ENCODE results near the gene SLC35A3. TPM values are rescaled to one million over a fixed set of nuclear protein-coding genes. Genes with fewer than 3 reads are reported as not detected.
"Not testable (repeated sequence)": the region's sequence is repeated elsewhere in the genome, so short reads cannot be mapped to it uniquely, and the experiment has no call there.

SLC35A3 gene
- total and polyA plus RNA-seq, 2 donors (not counting 1 experiment from before 2014, with no cell fraction given), result 13.2 to 20.8 TPM

DNA sequence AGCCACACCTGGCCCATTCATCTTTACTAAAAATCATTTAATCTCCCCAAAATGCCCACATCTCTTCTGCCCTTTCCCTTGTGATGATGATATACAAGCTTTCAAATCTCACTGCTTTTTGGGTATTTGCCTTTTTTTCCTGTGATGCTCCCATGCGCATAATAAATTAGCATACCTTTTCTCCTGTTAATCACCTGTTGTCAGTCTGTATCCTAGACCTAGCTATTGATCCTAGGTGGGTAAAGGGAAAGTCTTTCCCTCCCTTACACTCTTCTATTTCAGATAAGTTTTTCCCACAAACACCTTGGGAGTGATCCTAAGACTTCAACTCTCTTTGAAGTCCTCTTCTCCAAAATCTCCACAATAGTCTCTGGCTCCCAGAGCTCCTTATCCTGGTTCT, 12.0 kb upstream of the SLC35A3 start:
- no peaks in the 10 kb centered on the region for H3K79me2 ChIP-seq (ENCODE audit: control insufficient read depth, insufficient read depth, low read length)
- no peak overlapping the region for H3K9ac ChIP-seq (ENCODE audit: insufficient read depth, low read length)
- H3K4me2 ChIP-seq (ENCODE audit: extremely low read depth, insufficient read depth, low read length), result no peak overlapping the region
- no peak overlapping the region for H3K4me3 ChIP-seq (replicated peaks in 1 of 4; ENCODE audit: control extremely low read depth in 1 of 4, insufficient read depth in 1 of 4, low read depth in 3 of 4, low read length in 4 of 4)
- H4K20me1 ChIP-seq (ENCODE audit: control insufficient read depth, extremely low read depth, insufficient read depth, low read length), result no peaks in the 10 kb centered on the region
- TF ChIP-seq, protein P1, sequence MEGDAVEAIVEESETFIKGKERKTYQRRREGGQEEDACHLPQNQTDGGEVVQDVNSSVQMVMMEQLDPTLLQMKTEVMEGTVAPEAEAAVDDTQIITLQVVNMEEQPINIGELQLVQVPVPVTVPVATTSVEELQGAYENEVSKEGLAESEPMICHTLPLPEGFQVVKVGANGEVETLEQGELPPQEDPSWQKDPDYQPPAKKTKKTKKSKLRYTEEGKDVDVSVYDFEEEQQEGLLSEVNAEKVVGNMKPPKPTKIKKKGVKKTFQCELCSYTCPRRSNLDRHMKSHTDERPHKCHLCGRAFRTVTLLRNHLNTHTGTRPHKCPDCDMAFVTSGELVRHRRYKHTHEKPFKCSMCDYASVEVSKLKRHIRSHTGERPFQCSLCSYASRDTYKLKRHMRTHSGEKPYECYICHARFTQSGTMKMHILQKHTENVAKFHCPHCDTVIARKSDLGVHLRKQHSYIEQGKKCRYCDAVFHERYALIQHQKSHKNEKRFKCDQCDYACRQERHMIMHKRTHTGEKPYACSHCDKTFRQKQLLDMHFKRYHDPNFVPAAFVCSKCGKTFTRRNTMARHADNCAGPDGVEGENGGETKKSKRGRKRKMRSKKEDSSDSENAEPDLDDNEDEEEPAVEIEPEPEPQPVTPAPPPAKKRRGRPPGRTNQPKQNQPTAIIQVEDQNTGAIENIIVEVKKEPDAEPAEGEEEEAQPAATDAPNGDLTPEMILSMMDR (conservative IDR thresholded peaks at IDR 0.05 in 1 of 2, IDR thresholded peaks at IDR 0.05 in 1 of 2; ENCODE audit: low read depth in 1 of 2, low read length in 2 of 2), result no peak
- no peak for TF ChIP-seq EZH2 (IDR thresholded peaks at IDR 0.05; ENCODE audit: low read length, missing control alignments)
- no peak overlapping the region for H3K27ac ChIP-seq (ENCODE audit: insufficient read depth, low read length)
- no peak for DNase-seq (ENCODE audit: low read depth in 2 of 2)
- no peaks in the 10 kb centered on the region for H3K4me1 ChIP-seq (ENCODE audit: control insufficient read depth, extremely low read depth, insufficient read depth, low read length)
- no peaks in the 10 kb centered on the region for H3K27me3 ChIP-seq (ENCODE audit: control insufficient read depth, insufficient read depth, low read length)
- H3K9me3 ChIP-seq (ENCODE audit: control insufficient read depth, insufficient read depth, low read depth, low read length), result no peaks in the 10 kb centered on the region
- H3K36me3 ChIP-seq (ENCODE audit: control insufficient read depth, insufficient read depth, low read length), result no peaks in the 10 kb centered on the region
- no peak overlapping the region for H2AFZ ChIP-seq (ENCODE audit: low read length)

DNA sequence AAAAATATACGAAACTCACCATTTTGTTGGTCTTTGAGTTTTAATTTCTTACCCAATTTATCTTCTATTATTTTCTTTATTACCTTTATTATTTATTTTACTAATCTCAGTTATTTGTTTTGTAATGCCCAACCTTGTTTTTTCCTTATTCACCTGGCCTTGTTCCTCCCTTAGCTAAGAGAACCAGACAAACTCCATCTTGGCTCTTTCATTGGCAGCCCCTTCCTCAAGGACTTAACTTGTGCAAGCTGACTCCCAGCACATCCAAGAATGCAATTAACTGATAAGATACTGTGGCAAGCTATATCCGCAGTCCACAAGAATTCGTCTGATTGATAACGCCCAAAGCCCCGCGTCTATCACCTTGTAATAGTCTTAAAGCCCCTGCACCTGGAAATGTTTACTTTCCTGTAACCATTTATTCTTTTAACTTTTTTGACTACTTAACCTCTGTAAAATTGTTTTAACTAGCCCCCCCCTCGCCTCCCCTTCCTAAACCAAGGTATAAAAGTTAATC, 10.5 kb upstream of the SLC35A3 start:
- not testable (repeated sequence) for H3K9me3 ChIP-seq (ENCODE audit: control insufficient read depth, insufficient read depth, low read depth, low read length); DNase-seq (ENCODE audit: low read depth in 2 of 2); H3K4me2 ChIP-seq (ENCODE audit: extremely low read depth, insufficient read depth, low read length); H3K9ac ChIP-seq (ENCODE audit: insufficient read depth, low read length); H3K4me3 ChIP-seq (replicated peaks in 1 of 4; ENCODE audit: control extremely low read depth in 1 of 4, insufficient read depth in 1 of 4, low read depth in 3 of 4, low read length in 4 of 4); H3K27ac ChIP-seq (ENCODE audit: insufficient read depth, low read length); H4K20me1 ChIP-seq (ENCODE audit: control insufficient read depth, extremely low read depth, insufficient read depth, low read length); H2AFZ ChIP-seq (ENCODE audit: low read length); H3K79me2 ChIP-seq (ENCODE audit: control insufficient read depth, insufficient read depth, low read length); H3K36me3 ChIP-seq (ENCODE audit: control insufficient read depth, insufficient read depth, low read length); H3K27me3 ChIP-seq (ENCODE audit: control insufficient read depth, insufficient read depth, low read length); H3K4me1 ChIP-seq (ENCODE audit: control insufficient read depth, extremely low read depth, insufficient read depth, low read length)

DNA sequence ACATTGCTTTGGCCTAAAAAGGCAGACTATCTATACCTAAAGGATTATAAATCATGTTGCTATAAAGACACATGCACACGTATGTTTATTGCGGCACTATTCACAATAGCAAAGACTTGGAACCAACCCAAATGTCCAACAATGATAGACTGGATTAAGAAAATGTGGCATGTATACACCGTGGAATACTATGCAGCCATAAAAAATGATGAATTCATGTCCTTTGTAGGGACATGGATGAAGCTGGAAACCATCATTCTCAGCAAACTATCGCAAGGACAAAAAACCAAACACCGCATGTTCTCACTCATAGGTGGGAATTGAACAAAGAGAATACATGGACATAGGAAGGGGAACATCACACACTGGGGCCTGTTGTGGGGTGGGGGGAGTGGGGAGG, 9.5 kb upstream of the SLC35A3 start:
- not testable (repeated sequence) for H4K20me1 ChIP-seq (ENCODE audit: control insufficient read depth, extremely low read depth, insufficient read depth, low read length); H2AFZ ChIP-seq (ENCODE audit: low read length); H3K4me1 ChIP-seq (ENCODE audit: control insufficient read depth, extremely low read depth, insufficient read depth, low read length); H3K4me2 ChIP-seq (ENCODE audit: extremely low read depth, insufficient read depth, low read length); H3K27ac ChIP-seq (ENCODE audit: insufficient read depth, low read length); H3K79me2 ChIP-seq (ENCODE audit: control insufficient read depth, insufficient read depth, low read length); DNase-seq (ENCODE audit: low read depth in 2 of 2); H3K4me3 ChIP-seq (replicated peaks in 1 of 4; ENCODE audit: control extremely low read depth in 1 of 4, insufficient read depth in 1 of 4, low read depth in 3 of 4, low read length in 4 of 4); H3K9ac ChIP-seq (ENCODE audit: insufficient read depth, low read length); H3K9me3 ChIP-seq (ENCODE audit: control insufficient read depth, insufficient read depth, low read depth, low read length); H3K27me3 ChIP-seq (ENCODE audit: control insufficient read depth, insufficient read depth, low read length); H3K36me3 ChIP-seq (ENCODE audit: control insufficient read depth, insufficient read depth, low read length)

DNA sequence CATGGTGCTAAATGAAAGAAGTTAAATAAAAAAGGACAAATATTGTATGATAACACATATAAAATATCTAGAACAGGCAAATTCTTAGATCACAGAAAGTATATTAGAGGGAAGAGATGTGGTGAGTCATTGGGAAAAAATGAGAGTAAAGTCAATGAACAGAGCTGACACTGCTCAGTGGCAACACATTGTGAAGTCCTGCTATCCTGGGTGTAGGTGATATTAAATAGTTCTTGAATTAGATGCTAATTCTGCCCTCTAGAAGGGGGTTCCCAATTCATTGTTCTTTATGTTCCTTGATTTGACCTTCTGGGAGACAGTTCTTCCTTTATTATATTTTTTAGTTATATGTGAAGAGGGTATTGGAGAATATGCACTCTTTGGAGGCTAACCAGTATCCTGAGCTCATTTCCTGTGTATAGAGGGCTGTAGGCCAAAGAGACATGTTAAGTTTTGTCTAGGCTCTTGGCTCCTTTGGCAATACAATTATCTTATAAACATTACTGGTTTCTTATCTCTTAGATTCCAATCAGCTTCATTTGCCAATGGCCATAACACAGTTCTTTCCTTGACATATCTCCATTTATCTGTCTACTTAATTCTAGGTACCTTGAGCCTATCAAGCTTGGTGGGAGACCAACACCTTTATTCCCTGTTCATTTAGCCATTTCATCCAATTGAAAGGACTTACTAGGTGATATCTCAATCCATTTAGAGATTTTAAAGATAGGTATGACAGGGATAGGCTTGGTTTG, 6.6 kb upstream of the SLC35A3 start:
- DNase-seq (ENCODE audit: low read depth in 2 of 2), result peak; percentile 38 to 68
- H3K79me2 ChIP-seq (ENCODE audit: control insufficient read depth, insufficient read depth, low read length), result no peaks in the 10 kb centered on the region
- no peak overlapping the region for H2AFZ ChIP-seq (ENCODE audit: low read length)
- H4K20me1 ChIP-seq (ENCODE audit: control insufficient read depth, extremely low read depth, insufficient read depth, low read length), result no peaks in the 10 kb centered on the region
- H3K9me3 ChIP-seq (ENCODE audit: control insufficient read depth, insufficient read depth, low read depth, low read length), result no peaks in the 10 kb centered on the region
- H3K36me3 ChIP-seq (ENCODE audit: control insufficient read depth, insufficient read depth, low read length), result no peaks in the 10 kb centered on the region
- H3K27me3 ChIP-seq (ENCODE audit: control insufficient read depth, insufficient read depth, low read length), result no peaks in the 10 kb centered on the region
- no peak overlapping the region for H3K9ac ChIP-seq (ENCODE audit: insufficient read depth, low read length)
- H3K4me1 ChIP-seq (ENCODE audit: control insufficient read depth, extremely low read depth, insufficient read depth, low read length), result no peaks in the 10 kb centered on the region
- H3K4me2 ChIP-seq (ENCODE audit: extremely low read depth, insufficient read depth, low read length), result no peak overlapping the region
- no peak overlapping the region for H3K4me3 ChIP-seq (replicated peaks in 1 of 4; ENCODE audit: control extremely low read depth in 1 of 4, insufficient read depth in 1 of 4, low read depth in 3 of 4, low read length in 4 of 4)
- no peak for TF ChIP-seq EZH2 (IDR thresholded peaks at IDR 0.05; ENCODE audit: low read length, missing control alignments)
- TF ChIP-seq, protein P1 (conservative IDR thresholded peaks at IDR 0.05 in 1 of 2, IDR thresholded peaks at IDR 0.05 in 1 of 2; ENCODE audit: low read depth in 1 of 2, low read length in 2 of 2), result no peak
- no peak overlapping the region for H3K27ac ChIP-seq (ENCODE audit: insufficient read depth, low read length)
